GM12878 (cell line): ENCODE measurements around the gene TIPARP. TPM values are rescaled to one million over a fixed set of nuclear protein-coding genes. Genes with fewer than 3 reads are reported as not detected.
A peak's percentile ranks its signal among the peaks of the same experiment; 100 is the strongest.

ENCODE experiments used
- ATAC-seq: fragments of 200-7000 bp; cut with Tn5 transposase; 3 replicates; pipeline ENCODE4 v1.9.1; 2020; ENCODE audit warnings: mild to moderate bottlenecking, moderate library complexity
- BruUV-seq: library from RNA; stranded (reverse); fragments of 400-500 nt; replicated peaks from 2 replicates; lab custom pipeline; 2021; lab: Mats Ljungman, UMichigan
- CTCF ChIA-PET: fragments of 300-600 bp; sonication (Branson Sonifier 250); formaldehyde crosslinking; extraction: SDS; loops from one replicate; lab custom pipeline; 2021; ENCODE audit warnings: inconsistent platforms; lab: Yijun Ruan, JAX
- POLR2A ChIA-PET: fragments of 350-600 bp; formaldehyde crosslinking; extraction: SDS; loops from one replicate; lab custom pipeline; 2021; ENCODE audit warnings: inconsistent platforms; lab: Charles Lee
- RAD21 ChIA-PET: fragments of 300-600 bp; sonication (Branson Sonifier 250); formaldehyde crosslinking; loops from one replicate; lab custom pipeline; 2023; ENCODE audit warnings: antibody characterized with exemption; ENCODE audit not compliant: unreplicated experiment; lab: Charles Lee
- SMC1A ChIA-PET: fragments of 300-600 bp; sonication (Branson Sonifier 250); formaldehyde crosslinking; loops from one replicate; lab custom pipeline; 2023; ENCODE audit not compliant: unreplicated experiment, uncharacterized antibody; lab: Charles Lee
- DNase-seq: peaks from one replicate; pipeline ENCODE4 v3.0.0-alpha.2; 2011; ENCODE audit warnings: low read depth, low spot score
- FAIRE-seq: peaks from 3 replicates; lab custom pipeline; 2011; peaks lifted over from hg19 to GRCh38; lab: Jason Lieb, UNC
- H2AFZ ChIP-seq: 2 replicates; pipeline ENCODE4 v1.6.0; 2011; ENCODE audit warnings: low read depth, low read length, control low read depth; ENCODE audit not compliant: control insufficient read depth
- H3K27ac ChIP-seq: 2 replicates; pipeline ENCODE4 v1.5.1; 2011; ENCODE audit warnings: control low read depth; ENCODE audit not compliant: control insufficient read depth, insufficient read depth
- H3K27me3 ChIP-seq, 2 experiments: replicated peaks in 1 of 2; 2 replicates each; pipeline versions ENCODE4 v1.6.0 to v1.6.1; 2011; ENCODE audit warnings: low read length in 1 of 2; ENCODE audit not compliant: control insufficient read depth in 2 of 2, insufficient read depth in 2 of 2
- H3K36me3 ChIP-seq, 2 experiments: 2 replicates each; pipeline ENCODE4 v1.5.1; 2011; ENCODE audit warnings: low read length in 1 of 2; ENCODE audit not compliant: control insufficient read depth in 2 of 2, insufficient read depth in 2 of 2
- H3K4me1 ChIP-seq: 2 replicates; pipeline ENCODE4 v1.6.1; 2011; ENCODE audit warnings: mild to moderate bottlenecking, low read length, moderate library complexity, mixed read lengths; ENCODE audit not compliant: control insufficient read depth, insufficient read depth
- H3K4me2 ChIP-seq: 2 replicates; pipeline ENCODE4 v1.6.0; 2011; ENCODE audit warnings: control low read depth; ENCODE audit not compliant: control insufficient read depth, insufficient read depth
- H3K4me3 ChIP-seq: fragments of 200-600 bp; sonication (generic); 2 replicates; pipeline ENCODE4 v1.5.1; 2016
- H3K79me2 ChIP-seq: 2 replicates; pipeline ENCODE4 v1.6.0; 2011; ENCODE audit warnings: low read length; ENCODE audit not compliant: control insufficient read depth, insufficient read depth
- H3K9ac ChIP-seq: 2 replicates; pipeline ENCODE4 v1.8.0; 2011; ENCODE audit warnings: low read length, control low read depth, mixed read lengths; ENCODE audit not compliant: control insufficient read depth, insufficient read depth
- H3K9me3 ChIP-seq: replicated peaks from 3 replicates; pipeline ENCODE4 v1.5.1; 2011; ENCODE audit warnings: mild to moderate bottlenecking, low read length; ENCODE audit not compliant: control insufficient read depth, insufficient read depth
- H4K20me1 ChIP-seq: 2 replicates; pipeline ENCODE4 v1.6.0; 2011; ENCODE audit not compliant: control insufficient read depth, insufficient read depth
- ATF3 ChIP-seq: IDR thresholded peaks from 2 replicates; pipeline ENCODE4 v1.6.1; 2011; ENCODE audit warnings: low read depth, mild to moderate bottlenecking, low read length, moderate library complexity, borderline replicate concordance; ENCODE audit errors: extremely low read depth
- BACH1 ChIP-seq: fragments of 450-650 bp; IDR thresholded peaks from 2 replicates; pipeline ENCODE4 v1.6.1; 2017; ENCODE audit warnings: mild to moderate bottlenecking, borderline replicate concordance
- BHLHE40 ChIP-seq, 2 experiments: fragments of 450-650 bp in 1 of 2; IDR thresholded peaks; 2 replicates each; pipeline ENCODE4 v1.6.1; 2011 to 2017; ENCODE audit warnings: low read depth in 2 of 2, borderline replicate concordance in 1 of 2, improper control_type of control experiment in 1 of 2, low read length in 1 of 2, mild to moderate bottlenecking in 1 of 2
- BMI1 ChIP-seq: fragments of 450-650 bp; IDR thresholded peaks from 2 replicates; pipeline ENCODE4 v1.6.1; 2016; ENCODE audit warnings: mild to moderate bottlenecking, moderate library complexity, borderline replicate concordance
- CHD1 ChIP-seq: IDR thresholded peaks from 2 replicates; pipeline ENCODE4 v1.6.1; 2012; ENCODE audit warnings: low read depth, low read length, improper control_type of control experiment
- DPF2 ChIP-seq: fragments of 450-650 bp; IDR thresholded peaks from 2 replicates; pipeline ENCODE4 v1.6.1; 2017; ENCODE audit warnings: mild to moderate bottlenecking
- E2F8 ChIP-seq: fragments of 450-650 bp; IDR thresholded peaks from 2 replicates; pipeline ENCODE4 v1.6.1; 2018; ENCODE audit warnings: mild to moderate bottlenecking, low read depth, moderate library complexity; ENCODE audit not compliant: partially characterized antibody
- EED ChIP-seq: sonication (generic); IDR thresholded peaks from 2 replicates; pipeline ENCODE4 v1.6.1; 2016; ENCODE audit warnings: antibody characterized with exemption, low read depth
- GABPA ChIP-seq: IDR thresholded peaks from 2 replicates; pipeline ENCODE4 v1.6.1; 2014; ENCODE audit warnings: antibody characterized with exemption, low read depth, mild to moderate bottlenecking, inconsistent platforms
- KLF5 ChIP-seq: fragments of 450-650 bp; IDR thresholded peaks from 2 replicates; pipeline ENCODE4 v1.6.1; 2014; ENCODE audit warnings: mild to moderate bottlenecking; ENCODE audit not compliant: partially characterized antibody
- MEF2B ChIP-seq: fragments of 450-650 bp; IDR thresholded peaks from 2 replicates; pipeline ENCODE4 v1.6.1; 2018; ENCODE audit warnings: mild to moderate bottlenecking, moderate library complexity; ENCODE audit not compliant: partially characterized antibody, poor library complexity, severe bottlenecking
- NBN ChIP-seq: fragments of 450-650 bp; IDR thresholded peaks from 2 replicates; pipeline ENCODE4 v1.6.1; 2016
- NR2C1 ChIP-seq: fragments of 450-650 bp; IDR thresholded peaks from 2 replicates; pipeline ENCODE4 v1.6.1; 2017; ENCODE audit warnings: antibody characterized with exemption, mild to moderate bottlenecking, moderate library complexity
- PAX5 ChIP-seq: IDR thresholded peaks from 2 replicates; pipeline ENCODE4 v1.6.1; 2011; ENCODE audit warnings: low read depth, low read length, borderline replicate concordance
- PBX3 ChIP-seq: IDR thresholded peaks from 2 replicates; pipeline ENCODE4 v1.6.1; 2011; ENCODE audit warnings: mild to moderate bottlenecking, low read depth, low read length, moderate library complexity; ENCODE audit not compliant: insufficient replicate concordance
- POU2F2 ChIP-seq: IDR thresholded peaks from 3 replicates; pipeline ENCODE4 v1.6.1; 2011; ENCODE audit warnings: low read depth, mild to moderate bottlenecking, low read length, borderline replicate concordance
- RUNX3 ChIP-seq: IDR thresholded peaks from 2 replicates; pipeline ENCODE4 v1.6.1; 2012; ENCODE audit warnings: low read length, inconsistent platforms
- SPI1 ChIP-seq: IDR thresholded peaks from 2 replicates; pipeline ENCODE4 v1.6.1; 2011; ENCODE audit warnings: low read depth, mild to moderate bottlenecking, low read length, moderate library complexity, borderline replicate concordance; ENCODE audit not compliant: insufficient read depth
- YY1 ChIP-seq: IDR thresholded peaks from 2 replicates; pipeline ENCODE4 v1.6.1; 2011; ENCODE audit warnings: low read depth, mild to moderate bottlenecking, low read length
- ZNF622 ChIP-seq: fragments of 450-650 bp; IDR thresholded peaks from 2 replicates; pipeline ENCODE4 v1.6.1; 2017; ENCODE audit warnings: mild to moderate bottlenecking, inconsistent platforms
- WGBS: methylation state at CpG from one replicate; pipeline ENCODE4 v1.1.6; 2016; ENCODE audit warnings: low lambda C conversion rate; ENCODE audit not compliant: insufficient replicate concordance, insufficient coverage; ENCODE audit errors: missing lambda C conversion rate; 5-methylcytosine and 5-hydroxymethylcytosine counted together
- in situ Hi-C: fragments of 300-500 bp; cut with MboI; formaldehyde crosslinking; loops from 9 replicates; pipeline ENCODE4 v1.14.3; 2018; ENCODE audit warnings: mixed read lengths
- intact Hi-C: fragments of 100-400 bp; cut with micrococcal nuclease; formaldehyde crosslinking; loops from one replicate; pipeline ENCODE4 v1.14.2; 2022; ENCODE audit not compliant: unreplicated experiment
- polyA plus RNA-seq, 11 experiments: library from polyadenylated mRNA; depleted of rRNA in 4 of 11; unstranded in 6 of 11; stranded (reverse) in 5 of 11; fragments of >200 nt; fragmentation: Nextera tagmentation in 4 of 11; fragmentation: Illumina TruSeq in 1 of 11; extraction: Ambion mirVana in 4 of 11; extraction: Trizol in 1 of 11; gene quantifications; 1 replicate in 1 of 11; 2 replicates in 10 of 11; pipeline versions ENCODE4 v1.2.1 to v1.2.3, GENCODE V29; 2011 to 2016; ENCODE audit warnings: inconsistent platforms in 2 of 11, missing spikeins in 2 of 11, low read depth in 1 of 11
- total RNA-seq, 4 experiments: library from RNA; depleted of rRNA in 3 of 4; stranded (reverse); fragments of >200 nt in 3 of 4; fragmentation: Illumina TruSeq in 1 of 4; extraction: Trizol in 1 of 4; gene quantifications; 2 replicates each; pipeline versions ENCODE4 v1.2.1 to v1.2.3, GENCODE V29; 2013 to 2021

Gene TIPARP
- total and polyA plus RNA-seq, 10 of the 15 experiments (the other 5 are each of a cell fraction or from before 2014, with no cell fraction given), result 3.2 to 21.5 (median 12.0) TPM

- WGBS, result 17% methylated on average over 6 of the region's 6 CpGs
- H2AFZ ChIP-seq, result peak overlapping the region; percentile 80
- ChIA-PET CTCF (interaction anchor here (0.6 to 5.7 kb wide), 8 partner anchors 12 to 90 kb away, joined by 3 to 40 read pairs (median 4); no protein-coding TSS in a partner anchor), POLR2A (interaction anchor here (1.1 to 4.8 kb wide), 7 partner anchors 12 to 89 kb away, joined by 3 to 28 read pairs (median 5); partner anchors contain the start of gene SSR3), SMC1A (interaction anchor here (0.6 to 4.2 kb wide), 20 partner anchors 9 to 445 kb away, joined by 3 to 46 read pairs (median 4); partner anchors contain the start of gene SSR3), RAD21 (interaction anchor here (0.6 to 4.5 kb wide), 16 partner anchors 11 to 458 kb away, joined by 3 to 31 read pairs (median 4); partner anchors contain the start of gene SSR3)
- ATAC-seq, result peak; percentile 90
- DNase-seq, result peak; percentile 76
- H3K9ac ChIP-seq, result peak overlapping the region; percentile 41
- no peaks in the 10 kb centered on the region for H4K20me1 ChIP-seq
- no peaks in the 10 kb centered on the region for H3K79me2 ChIP-seq
- peak overlapping the region; percentile 85 for H3K4me2 ChIP-seq
- no peaks in the 10 kb centered on the region for H3K36me3 ChIP-seq
- H3K27ac ChIP-seq, result peak overlapping the region; percentile 67
- H3K4me3 ChIP-seq, result peak overlapping the region; percentile 8; the same call in 1 of the 2 replicates
- no TSS peak for BruUV-seq
- FAIRE-seq, result peak; percentile 57
- H3K9me3 ChIP-seq, result peaks cover 6% of the 10 kb centered on the region; the same call in 1 of the 3 replicates
- peaks cover 26% of the 10 kb centered on the region for H3K4me1 ChIP-seq
- intact Hi-C loops, result loop anchor here (2.0 kb wide), 1 partner anchor 21 kb away; no protein-coding TSS in a partner anchor
- no peaks in the 10 kb centered on the region for H3K27me3 ChIP-seq
- in situ Hi-C loops, result no loop called here
- TF ChIP-seq POU2F2 (0 out of 3 replicates have a peak, but pooled peaks have one; percentile 37), ZNF622 (no peak), SPI1 (no peak), YY1 (0 out of 2 replicates have a peak, but pooled peaks have one; percentile 40), BHLHE40 (IDR thresholded peaks at IDR 0.05; ENCODE audit: borderline replicate concordance in 1 of 2, low read depth in 2 of 2, low read length in 1 of 2) (peak; percentile 79 to 81), NR2C1 (no peak), BMI1 (no peak), EED (peak; percentile 83), E2F8 (no peak), GABPA (0 out of 2 replicates have a peak, but pooled peaks have one; percentile 11), RUNX3 (peak; percentile 93), DPF2 (peak; percentile 45; the same call in 1 of the 2 replicates), BACH1 (no peak), KLF5 (no peak), ATF3 (no peak), NBN (peak; percentile 91), MEF2B (peak; percentile 83), PBX3 (no peak), CHD1 (no peak), PAX5 (peak; percentile 45; the same call in 1 of the 2 replicates)
Observed at GRCh38 chr3:156643729-156644389, 30.5 kb upstream of the TIPARP start.
